SK-N-SH (cell line): Measurements from ENCODE around the gene SARDH. TPM values are rescaled to one million over a fixed set of nuclear protein-coding genes. Genes with fewer than 3 reads are reported as not detected.
A peak's percentile ranks its signal among the peaks of the same experiment; 100 is the strongest.

Experiments
- CTCF ChIA-PET: fragments of 300-600, 350-600 bp; formaldehyde crosslinking; extraction: SDS; loops from one replicate; lab custom pipeline; 2021; lab: Yijun Ruan, JAX
- POLR2A ChIA-PET: fragments of 350-600 bp; sonication (Branson Sonifier 250); formaldehyde crosslinking; extraction: SDS; loops from one replicate; lab custom pipeline; 2020; ENCODE audit warnings: antibody characterized with exemption, inconsistent platforms; lab: Yijun Ruan, JAX
- DNase-seq: peaks from one replicate; pipeline ENCODE4 v3.0.0; 2012
- H2AFZ ChIP-seq: fragments of 200-600 bp; sonication (generic); 2 replicates; pipeline ENCODE4 v1.8.1; 2016; ENCODE audit warnings: antibody characterized with exemption, mild to moderate bottlenecking, low read depth
- H3F3A ChIP-seq: fragments of 200-600 bp; sonication (generic); replicated peaks from 2 replicates; pipeline ENCODE3; 2016; ENCODE audit warnings: antibody characterized with exemption, mild to moderate bottlenecking; ENCODE audit not compliant: insufficient read depth
- H3K27ac ChIP-seq, 2 experiments: fragments of 200-500 bp in 1 of 2; fragments of 200-600 bp in 1 of 2; sonication (Bioruptor generic) in 1 of 2; sonication (generic), shearing (Covaris generic) in 1 of 2; 2 replicates each; pipeline versions ENCODE4 v1.5.1 to v1.6.1; 2014 to 2016; ENCODE audit warnings: low read depth in 2 of 2, inconsistent platforms in 1 of 2, low read length in 1 of 2, mild to moderate bottlenecking in 1 of 2, mixed read lengths in 1 of 2
- H3K27me3 ChIP-seq: fragments of 200-600 bp; sonication (generic), shearing (Covaris generic); 2 replicates; pipeline ENCODE4 v1.6.1; 2016; ENCODE audit warnings: mixed run types; ENCODE audit not compliant: insufficient read depth
- H3K36me3 ChIP-seq, 2 experiments: fragments of 200-500 bp in 1 of 2; fragments of 200-600 bp in 1 of 2; sonication (Bioruptor generic) in 1 of 2; sonication (generic) in 1 of 2; replicated peaks in 1 of 2; 2 replicates each; pipeline versions ENCODE3 to v1.5.1; 2014 to 2016; ENCODE audit warnings: low read length in 1 of 2, mild to moderate bottlenecking in 1 of 2; ENCODE audit not compliant: insufficient read depth in 2 of 2, control insufficient read depth in 1 of 2
- H3K4me1 ChIP-seq, 2 experiments: fragments of 200-500 bp in 1 of 2; fragments of 200-600 bp in 1 of 2; sonication (Bioruptor generic) in 1 of 2; sonication (generic), shearing (Covaris generic) in 1 of 2; 2 replicates each; pipeline versions ENCODE4 v1.5.1 to v1.6.1; 2014 to 2016; ENCODE audit warnings: low read depth in 1 of 2, low read length in 1 of 2, mixed run types in 1 of 2; ENCODE audit not compliant: insufficient read depth in 2 of 2, control insufficient read depth in 1 of 2
- H3K4me2 ChIP-seq: fragments of 200-600 bp; sonication (generic), shearing (Covaris generic); 2 replicates; pipeline ENCODE4 v1.6.1; 2017; ENCODE audit warnings: mixed run types
- H3K4me3 ChIP-seq, 2 experiments: fragments of 200-500 bp in 1 of 2; fragments of 200-600 bp in 1 of 2; sonication (Bioruptor generic) in 1 of 2; sonication (generic), shearing (Covaris generic) in 1 of 2; 2 replicates each; pipeline versions ENCODE4 v1.5.1 to v1.8.1; 2014 to 2016; ENCODE audit warnings: low read depth in 2 of 2, inconsistent platforms in 1 of 2, low read length in 1 of 2, mild to moderate bottlenecking in 1 of 2, mixed read lengths in 1 of 2, moderate library complexity in 1 of 2
- H3K79me2 ChIP-seq: fragments of 200-600 bp; sonication (generic); 2 replicates; pipeline ENCODE4 v1.8.1; 2017; ENCODE audit warnings: mild to moderate bottlenecking; ENCODE audit not compliant: insufficient read depth
- H3K9ac ChIP-seq: fragments of 200-600 bp; sonication (generic); 2 replicates; pipeline ENCODE4 v1.6.1; 2017; ENCODE audit warnings: mixed run types
- H3K9me2 ChIP-seq: fragments of 200-600 bp; sonication (generic); 2 replicates; pipeline ENCODE4 v1.6.1; 2017; ENCODE audit warnings: mixed run types
- H3K9me3 ChIP-seq: fragments of 200-600 bp; sonication (generic); 2 replicates; pipeline ENCODE4 v1.6.1; 2017; ENCODE audit warnings: mixed run types, mild to moderate bottlenecking, moderate library complexity
- H4K20me1 ChIP-seq: fragments of 200-600 bp; sonication (generic); 2 replicates; pipeline ENCODE4 v1.6.1; 2017; ENCODE audit warnings: mild to moderate bottlenecking, mixed run types; ENCODE audit not compliant: insufficient read depth
- ELF1 ChIP-seq: IDR thresholded peaks from 2 replicates; pipeline ENCODE4 v1.4.0; 2012
- FOXJ3 ChIP-seq: sonication (generic); formaldehyde crosslinking; IDR thresholded peaks from 2 replicates; pipeline ENCODE4 v1.5.1; 2020; ENCODE audit warnings: mild to moderate bottlenecking, missing genetic modification reagents
- JUND ChIP-seq: IDR thresholded peaks from 2 replicates; pipeline ENCODE4 v1.4.0; 2012
- NFIC ChIP-seq: IDR thresholded peaks from 2 replicates; pipeline ENCODE4 v1.4.0; 2012; ENCODE audit warnings: borderline replicate concordance
- NRF1 ChIP-seq: IDR thresholded peaks from 2 replicates; pipeline ENCODE4 v1.6.1; 2012; ENCODE audit warnings: low read depth, mild to moderate bottlenecking, low read length
- REST ChIP-seq: IDR thresholded peaks from 2 replicates; pipeline ENCODE4 v1.6.1; 2012; ENCODE audit warnings: mild to moderate bottlenecking, low read depth, low read length, moderate library complexity
- TAF1 ChIP-seq: IDR thresholded peaks from 2 replicates; pipeline ENCODE4 v1.6.1; 2012; ENCODE audit warnings: low read depth, mild to moderate bottlenecking, low read length, moderate library complexity, borderline replicate concordance
- TCF12 ChIP-seq: IDR thresholded peaks from 2 replicates; pipeline ENCODE4 v1.4.0; 2012
- ZBTB33 ChIP-seq: IDR thresholded peaks from 2 replicates; pipeline ENCODE4 v1.4.0; 2012; ENCODE audit warnings: low read depth, borderline replicate concordance
- WGBS: methylation state at CpG from one replicate; pipeline ENCODE4 v1.1.6; 2017; ENCODE audit warnings: low lambda C conversion rate; 5-methylcytosine and 5-hydroxymethylcytosine counted together
- polyA plus RNA-seq, 3 experiments: library from polyadenylated mRNA; depleted of rRNA; stranded (reverse); fragments of >200 nt; gene quantifications; 2 replicates each; pipeline ENCODE4 v1.2.3, GENCODE V29; 2012
- TF ChIP-seq, protein P1 (sequence below): fragments of 150-350 bp; IDR thresholded peaks from 2 replicates; pipeline ENCODE4 v1.6.1; 2017; ENCODE audit warnings: antibody characterized with exemption, low read length, low read depth, borderline replicate concordance
- TF ChIP-seq, protein P2 (sequence below): IDR thresholded peaks from 2 replicates; pipeline ENCODE4 v1.4.0; 2012; ENCODE audit warnings: low read depth, borderline replicate concordance

The SARDH gene
- polyA plus RNA-seq, 1 of the 3 experiments (the other 2 are of a cell fraction): 5.9 TPM

GRCh38 chr9:133665535-133665934 is 72.6 kb downstream of the SARDH start:
- DNase-seq: no peak
- Histone ChIP-seq H3K4me2 (no peak overlapping the region), H3K4me1 (peaks cover 0 to 53% of the 10 kb centered on the region in 2 experiments; a peak in 1 of 4 replicates), H3K9ac (no peak overlapping the region), H2AFZ (no peak overlapping the region), H3K27me3 (no peaks in the 10 kb centered on the region), H3F3A (no peaks in the 10 kb centered on the region), H3K4me3 (no peak overlapping the region), H3K9me2 (no peaks in the 10 kb centered on the region), H3K9me3 (no peaks in the 10 kb centered on the region), H3K79me2 (no peaks in the 10 kb centered on the region), H3K36me3 (no peaks in the 10 kb centered on the region), H4K20me1 (no peaks in the 10 kb centered on the region), H3K27ac (peak overlapping the region in 1 of 2 experiments; percentile 85; a peak in 2 of 4 replicates)
- TF ChIP-seq NRF1 (no peak), REST (no peak), FOXJ3 (no peak), TCF12 (no peak), NFIC (no peak), JUND (no peak), ZBTB33 (no peak), TAF1 (no peak), ELF1 (no peak)
- TF ChIP-seq, protein P1, sequence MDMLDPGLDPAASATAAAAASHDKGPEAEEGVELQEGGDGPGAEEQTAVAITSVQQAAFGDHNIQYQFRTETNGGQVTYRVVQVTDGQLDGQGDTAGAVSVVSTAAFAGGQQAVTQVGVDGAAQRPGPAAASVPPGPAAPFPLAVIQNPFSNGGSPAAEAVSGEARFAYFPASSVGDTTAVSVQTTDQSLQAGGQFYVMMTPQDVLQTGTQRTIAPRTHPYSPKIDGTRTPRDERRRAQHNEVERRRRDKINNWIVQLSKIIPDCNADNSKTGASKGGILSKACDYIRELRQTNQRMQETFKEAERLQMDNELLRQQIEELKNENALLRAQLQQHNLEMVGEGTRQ: no peak
- TF ChIP-seq, protein P2, sequence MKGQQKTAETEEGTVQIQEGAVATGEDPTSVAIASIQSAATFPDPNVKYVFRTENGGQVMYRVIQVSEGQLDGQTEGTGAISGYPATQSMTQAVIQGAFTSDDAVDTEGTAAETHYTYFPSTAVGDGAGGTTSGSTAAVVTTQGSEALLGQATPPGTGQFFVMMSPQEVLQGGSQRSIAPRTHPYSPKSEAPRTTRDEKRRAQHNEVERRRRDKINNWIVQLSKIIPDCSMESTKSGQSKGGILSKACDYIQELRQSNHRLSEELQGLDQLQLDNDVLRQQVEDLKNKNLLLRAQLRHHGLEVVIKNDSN: no peak
- 81% methylated on average over 12 of the region's 12 CpGs for WGBS
- ChIA-PET POLR2A (interaction anchor here (1.0 to 4.9 kb wide), 9 partner anchors 18 to 131 kb away, joined by 3 to 34 read pairs (median 6); partner anchors contain the start of genes ADAMTSL2, DBH, FAM163B and SARDH), CTCF (interaction anchor here (1.0 to 2.7 kb wide), 7 partner anchors 26 to 132 kb away, joined by 3 to 9 read pairs (median 5); partner anchors contain the start of gene DBH)
